Astrocyte (in vitro differentiated cells and primary cell): ENCODE results near the gene GBE1. TPM values are rescaled to one million over a fixed set of nuclear protein-coding genes. Genes with fewer than 3 reads are reported as not detected.

Experiments used
- DNase-seq: peaks from one replicate; pipeline ENCODE4 v3.0.0-alpha.2; 2010; ENCODE audit warnings: low read depth
- FAIRE-seq: peaks from 2 replicates; lab custom pipeline; 2011; peaks lifted over from hg19 to GRCh38; lab: Jason Lieb, UNC
- H2AFZ ChIP-seq: 2 replicates; pipeline ENCODE4 v1.6.0; 2012; ENCODE audit warnings: low read depth, low read length, inconsistent platforms
- H3K27ac ChIP-seq: 2 replicates; pipeline ENCODE4 v1.5.1; 2011; ENCODE audit warnings: low read depth, low read length, inconsistent platforms
- H3K27me3 ChIP-seq: 2 replicates; pipeline ENCODE4 v1.6.0; 2011; ENCODE audit warnings: low read length, inconsistent platforms; ENCODE audit not compliant: insufficient read depth
- H3K36me3 ChIP-seq: 2 replicates; pipeline ENCODE4 v1.5.1; 2011; ENCODE audit warnings: low read length, inconsistent platforms; ENCODE audit not compliant: insufficient read depth
- H3K4me1 ChIP-seq: 2 replicates; pipeline ENCODE4 v1.5.1; 2011; ENCODE audit warnings: low read length, inconsistent platforms; ENCODE audit not compliant: insufficient read depth
- H3K4me2 ChIP-seq: 2 replicates; pipeline ENCODE4 v1.6.0; 2012; ENCODE audit warnings: low read length, inconsistent platforms
- H3K4me3 ChIP-seq: 2 replicates; pipeline ENCODE4 v1.5.1; 2011; ENCODE audit warnings: low read depth, mild to moderate bottlenecking, low read length, inconsistent platforms; ENCODE audit not compliant: insufficient read depth
- H3K79me2 ChIP-seq: 2 replicates; pipeline ENCODE4 v1.6.0; 2012; ENCODE audit warnings: mild to moderate bottlenecking, low read length, inconsistent platforms; ENCODE audit not compliant: insufficient read depth
- H3K9ac ChIP-seq: 2 replicates; pipeline ENCODE4 v1.6.0; 2012; ENCODE audit warnings: mild to moderate bottlenecking, low read length, inconsistent platforms
- H3K9me3 ChIP-seq: 2 replicates; pipeline ENCODE4 v1.5.1; 2012; ENCODE audit warnings: low read depth, mild to moderate bottlenecking, low read length, inconsistent platforms; ENCODE audit not compliant: insufficient read depth
- H4K20me1 ChIP-seq: 2 replicates; pipeline ENCODE4 v1.6.0; 2012; ENCODE audit warnings: low read length, inconsistent platforms; ENCODE audit not compliant: insufficient read depth
- H3K27ac Mint-ChIP-seq: one replicate; pipeline ENCODE4 v1.8.0; 2021; ENCODE audit warnings: mild to moderate bottlenecking, mixed read lengths; ENCODE audit not compliant: unreplicated experiment
- H3K27me3 Mint-ChIP-seq: one replicate; pipeline ENCODE4 v1.8.0; 2021; ENCODE audit warnings: low read depth, mixed read lengths; ENCODE audit not compliant: unreplicated experiment
- H3K36me3 Mint-ChIP-seq: one replicate; pipeline ENCODE4 v1.8.0; 2021; ENCODE audit warnings: low read depth, mixed read lengths; ENCODE audit not compliant: unreplicated experiment
- H3K4me1 Mint-ChIP-seq: one replicate; pipeline ENCODE4 v1.8.0; 2021; ENCODE audit warnings: low read depth, mixed read lengths; ENCODE audit not compliant: unreplicated experiment
- H3K4me3 Mint-ChIP-seq: one replicate; pipeline ENCODE4 v1.8.0; 2021; ENCODE audit warnings: mild to moderate bottlenecking, moderate library complexity, mixed read lengths; ENCODE audit not compliant: unreplicated experiment
- H3K9me3 Mint-ChIP-seq: one replicate; pipeline ENCODE4 v1.8.0; 2021; ENCODE audit warnings: mild to moderate bottlenecking, mixed read lengths; ENCODE audit not compliant: unreplicated experiment
- EZH2 ChIP-seq: IDR thresholded peaks from 2 replicates; pipeline ENCODE4 v1.6.1; 2012; ENCODE audit warnings: mild to moderate bottlenecking, low read length, inconsistent platforms; ENCODE audit not compliant: insufficient read depth
- total RNA-seq: library from RNA; stranded (reverse); gene quantifications from 2 replicates; pipeline ENCODE4 v1.2.1, GENCODE V29; 2021
- TF ChIP-seq, protein P1 (sequence below): IDR thresholded peaks from 2 replicates; pipeline ENCODE4 v1.5.1; 2011; ENCODE audit warnings: low read depth, mild to moderate bottlenecking, inconsistent platforms, low read length, moderate library complexity; ENCODE audit not compliant: insufficient read depth

GBE1 gene
- total RNA-seq, 1 donor from 2014 or later = 58.6 TPM

DNA sequence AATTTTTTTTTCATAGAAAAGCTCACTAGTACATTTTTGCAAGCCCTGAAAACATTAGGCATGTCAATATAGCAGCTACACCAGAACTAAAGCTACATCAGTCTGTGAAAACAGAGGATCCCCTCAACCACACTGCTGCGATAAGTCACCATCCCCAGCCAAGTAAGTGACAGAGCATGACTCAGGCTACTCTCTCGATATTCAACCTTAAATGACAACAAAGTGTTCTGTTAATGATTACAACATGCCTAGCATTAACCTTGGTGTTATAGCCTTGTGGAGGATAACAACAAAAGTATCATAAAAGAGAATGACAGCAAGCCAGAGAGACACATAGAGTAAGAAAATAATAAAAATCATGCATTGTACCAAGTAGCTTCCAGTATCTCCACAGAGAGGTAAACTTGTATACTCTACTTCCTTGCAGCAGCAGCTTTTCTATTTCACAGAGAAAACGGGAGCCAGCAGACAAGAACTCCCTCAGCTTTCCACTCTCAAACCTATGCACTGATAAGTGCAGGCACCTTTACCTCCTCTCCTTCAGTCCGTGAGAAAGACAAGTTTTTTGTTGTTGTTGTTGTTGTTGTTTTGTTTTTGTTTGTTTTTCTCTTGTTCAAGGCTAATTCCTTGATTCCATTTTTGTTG, 76.6 kb downstream of the GBE1 start:
- Histone ChIP-seq H3K9me3 (no peaks in the 10 kb centered on the region), H3K27ac (no peak overlapping the region), H3K4me1 (no peaks in the 10 kb centered on the region), H3K36me3 (no peaks in the 10 kb centered on the region), H3K79me2 (no peaks in the 10 kb centered on the region), H2AFZ (no peak overlapping the region), H3K4me2 (no peak overlapping the region), H3K4me3 (no peak overlapping the region), H4K20me1 (no peaks in the 10 kb centered on the region), H3K27me3 (no peaks in the 10 kb centered on the region), H3K9ac (no peak overlapping the region)
- no peaks in the 10 kb centered on the region for H3K9me3 Mint-ChIP-seq
- no peaks in the 10 kb centered on the region for H3K27me3 Mint-ChIP-seq
- peak; percentile 24 for DNase-seq
- peaks cover 8% of the 10 kb centered on the region for H3K4me1 Mint-ChIP-seq
- H3K36me3 Mint-ChIP-seq = no peaks in the 10 kb centered on the region
- no peak overlapping the region for H3K27ac Mint-ChIP-seq
- H3K4me3 Mint-ChIP-seq = no peak overlapping the region
- FAIRE-seq = no peak
- no peak for TF ChIP-seq EZH2
- TF ChIP-seq, protein P1, sequence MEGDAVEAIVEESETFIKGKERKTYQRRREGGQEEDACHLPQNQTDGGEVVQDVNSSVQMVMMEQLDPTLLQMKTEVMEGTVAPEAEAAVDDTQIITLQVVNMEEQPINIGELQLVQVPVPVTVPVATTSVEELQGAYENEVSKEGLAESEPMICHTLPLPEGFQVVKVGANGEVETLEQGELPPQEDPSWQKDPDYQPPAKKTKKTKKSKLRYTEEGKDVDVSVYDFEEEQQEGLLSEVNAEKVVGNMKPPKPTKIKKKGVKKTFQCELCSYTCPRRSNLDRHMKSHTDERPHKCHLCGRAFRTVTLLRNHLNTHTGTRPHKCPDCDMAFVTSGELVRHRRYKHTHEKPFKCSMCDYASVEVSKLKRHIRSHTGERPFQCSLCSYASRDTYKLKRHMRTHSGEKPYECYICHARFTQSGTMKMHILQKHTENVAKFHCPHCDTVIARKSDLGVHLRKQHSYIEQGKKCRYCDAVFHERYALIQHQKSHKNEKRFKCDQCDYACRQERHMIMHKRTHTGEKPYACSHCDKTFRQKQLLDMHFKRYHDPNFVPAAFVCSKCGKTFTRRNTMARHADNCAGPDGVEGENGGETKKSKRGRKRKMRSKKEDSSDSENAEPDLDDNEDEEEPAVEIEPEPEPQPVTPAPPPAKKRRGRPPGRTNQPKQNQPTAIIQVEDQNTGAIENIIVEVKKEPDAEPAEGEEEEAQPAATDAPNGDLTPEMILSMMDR = no peak

DNA sequence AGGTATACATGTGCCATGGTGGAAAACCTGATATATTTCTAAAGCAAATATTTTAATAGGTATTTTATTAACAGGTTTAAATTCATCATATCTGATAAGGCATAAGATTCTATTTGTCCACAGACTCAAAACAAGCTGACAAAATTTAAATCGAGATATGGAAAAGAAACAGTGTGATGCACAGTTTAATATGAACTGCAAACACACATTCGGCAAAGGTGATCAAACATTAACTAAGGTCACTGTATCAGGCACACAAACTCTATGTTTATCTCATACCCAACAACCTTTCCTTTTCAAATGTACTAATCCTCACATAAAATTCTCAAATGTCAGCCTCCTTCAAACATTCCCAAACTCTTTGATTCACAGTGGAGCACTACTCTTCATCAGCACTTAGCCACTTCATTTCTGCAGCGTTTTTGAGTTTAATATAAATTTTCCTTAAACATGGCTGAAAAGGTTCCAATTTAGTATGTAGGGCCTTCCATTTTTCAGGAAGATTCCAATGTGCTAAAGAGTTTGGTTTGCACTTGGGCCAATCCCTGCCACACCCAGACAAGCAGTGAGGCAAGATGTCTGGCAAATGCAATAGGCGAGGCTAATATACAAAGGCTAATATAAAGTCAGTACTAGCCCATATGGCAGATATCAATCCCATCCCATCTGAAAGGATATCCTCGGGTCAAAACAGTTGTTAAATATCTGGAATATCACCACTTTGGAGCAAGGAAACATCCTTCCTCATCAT, 84.6 kb downstream of the GBE1 start:
- no peak overlapping the region for H2AFZ ChIP-seq
- no peak for FAIRE-seq
- TF ChIP-seq, protein P1 = no peak
- no peak for TF ChIP-seq EZH2
- Mint-ChIP-seq H3K4me1 (no peaks in the 10 kb centered on the region), H3K27ac (no peak overlapping the region), H3K27me3 (no peaks in the 10 kb centered on the region), H3K9me3 (no peaks in the 10 kb centered on the region), H3K4me3 (no peak overlapping the region), H3K36me3 (no peaks in the 10 kb centered on the region)
- no peaks in the 10 kb centered on the region for H3K9me3 ChIP-seq
- no peak overlapping the region for H3K27ac ChIP-seq
- H3K4me2 ChIP-seq = no peak overlapping the region
- H3K36me3 ChIP-seq = no peaks in the 10 kb centered on the region
- no peaks in the 10 kb centered on the region for H3K79me2 ChIP-seq
- H3K4me1 ChIP-seq = no peaks in the 10 kb centered on the region
- no peaks in the 10 kb centered on the region for H4K20me1 ChIP-seq
- no peak overlapping the region for H3K4me3 ChIP-seq
- DNase-seq = no peak
- H3K27me3 ChIP-seq = no peaks in the 10 kb centered on the region
- no peak overlapping the region for H3K9ac ChIP-seq

DNA sequence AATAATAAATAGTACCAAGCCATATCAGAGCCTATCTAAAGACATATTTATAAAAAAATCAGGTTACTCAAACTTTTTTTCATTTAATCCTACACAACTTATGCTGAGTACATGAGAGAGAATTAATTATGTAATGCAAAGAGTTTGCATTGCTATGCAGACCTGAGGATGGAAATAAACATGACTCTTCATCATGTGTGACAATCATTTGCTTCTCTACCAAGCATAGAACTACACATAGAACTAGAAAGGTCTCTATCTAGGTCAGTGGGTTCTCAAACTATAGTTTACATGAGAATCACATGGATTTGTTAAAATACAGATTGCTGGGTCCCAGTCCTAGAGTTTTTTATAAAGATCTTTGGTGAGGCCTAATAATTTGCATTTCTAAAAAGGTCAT, 86.8 kb downstream of the GBE1 start:
- FAIRE-seq (no peak), DNase-seq (no peak)
- Mint-ChIP-seq H3K4me3 (no peak overlapping the region), H3K9me3 (no peaks in the 10 kb centered on the region), H3K36me3 (no peaks in the 10 kb centered on the region), H3K27ac (no peak overlapping the region), H3K4me1 (no peaks in the 10 kb centered on the region), H3K27me3 (no peaks in the 10 kb centered on the region)
- no peaks in the 10 kb centered on the region for H3K36me3 ChIP-seq
- no peaks in the 10 kb centered on the region for H3K4me1 ChIP-seq
- H3K9ac ChIP-seq = no peak overlapping the region
- no peaks in the 10 kb centered on the region for H3K79me2 ChIP-seq
- no peak for TF ChIP-seq EZH2
- TF ChIP-seq, protein P1 = no peak
- H3K9me3 ChIP-seq = no peaks in the 10 kb centered on the region
- H4K20me1 ChIP-seq = no peaks in the 10 kb centered on the region
- H2AFZ ChIP-seq = no peak overlapping the region
- H3K27ac ChIP-seq = no peak overlapping the region
- no peak overlapping the region for H3K4me3 ChIP-seq
- H3K27me3 ChIP-seq = no peaks in the 10 kb centered on the region
- H3K4me2 ChIP-seq = no peak overlapping the region
